Transverse colon (tissue), 4 donors: ENCODE results near the gene MAPK1IP1L.

Experiments
- EP300 ChIP-seq: sonication (generic); formaldehyde crosslinking; IDR thresholded peaks from one replicate; pipeline ENCODE4 v1.6.1; 2017; ENCODE audit warnings: antibody characterized with exemption, low read depth
- POLR2A ChIP-seq: fragments of 450-650 bp; IDR thresholded peaks from one replicate; pipeline ENCODE4 v1.6.1; 2016; ENCODE audit warnings: antibody characterized with exemption, mild to moderate bottlenecking, moderate library complexity
- POLR2AphosphoS5 ChIP-seq, 3 donors: sonication (generic); formaldehyde crosslinking; IDR thresholded peaks; one replicate each; pipeline ENCODE4 v1.6.1; 2016; ENCODE audit warnings: antibody characterized with exemption in 3 of 3
- TF ChIP-seq, protein P1 (sequence below), 5 experiments: fragments of 200-600 bp in 3 of 5; fragments of 450-650 bp in 2 of 5; sonication (generic) in 3 of 5; IDR thresholded peaks; 1 replicate in 2 of 5; 2 replicates in 3 of 5; pipeline ENCODE4 v1.5.1; 2016 to 2017; ENCODE audit warnings: antibody characterized with exemption in 5 of 5, inconsistent platforms in 3 of 5, mild to moderate bottlenecking in 2 of 5, moderate library complexity in 1 of 5

DNA sequence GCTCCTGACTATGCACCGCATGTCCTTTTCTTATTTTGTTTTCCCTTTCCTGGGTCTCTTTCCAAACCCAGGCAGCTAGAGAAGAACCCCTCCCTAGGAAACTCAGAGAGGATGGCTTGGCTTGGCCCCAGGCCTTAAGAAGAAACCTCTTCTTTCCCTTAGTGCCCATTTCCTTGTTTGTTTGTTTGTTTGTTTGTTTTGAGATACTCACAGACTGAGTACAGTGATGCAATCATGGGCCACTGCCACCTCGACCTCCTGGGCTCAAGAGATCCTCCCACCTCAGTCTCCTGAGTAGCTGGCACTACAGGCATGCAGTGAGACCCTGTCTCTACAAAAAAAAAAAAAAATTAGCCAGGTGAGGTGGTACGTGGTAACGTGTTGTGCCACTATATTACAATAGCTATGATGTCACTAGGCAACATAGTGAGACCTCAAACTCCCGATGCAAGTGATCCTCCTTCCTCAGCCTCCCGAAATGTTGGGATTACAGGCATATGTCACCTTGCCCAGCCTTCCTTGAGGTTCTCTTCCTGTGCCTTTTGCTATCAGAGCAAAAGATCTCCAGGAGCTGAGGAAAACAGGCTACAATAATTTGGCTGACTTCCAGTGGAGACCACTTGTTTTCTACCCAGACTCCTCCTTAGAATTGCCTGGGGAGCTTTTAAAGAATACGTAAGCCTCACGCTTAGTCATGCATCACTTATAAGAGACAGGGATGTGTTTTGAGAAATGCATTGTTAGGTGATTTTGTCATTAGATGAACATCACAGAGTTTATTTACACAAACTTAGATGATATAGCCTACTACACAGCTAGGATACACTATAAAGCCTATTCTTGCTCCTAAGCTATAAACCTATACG lies 43.1 kb downstream of the MAPK1IP1L start:
- TF ChIP-seq, protein P1, sequence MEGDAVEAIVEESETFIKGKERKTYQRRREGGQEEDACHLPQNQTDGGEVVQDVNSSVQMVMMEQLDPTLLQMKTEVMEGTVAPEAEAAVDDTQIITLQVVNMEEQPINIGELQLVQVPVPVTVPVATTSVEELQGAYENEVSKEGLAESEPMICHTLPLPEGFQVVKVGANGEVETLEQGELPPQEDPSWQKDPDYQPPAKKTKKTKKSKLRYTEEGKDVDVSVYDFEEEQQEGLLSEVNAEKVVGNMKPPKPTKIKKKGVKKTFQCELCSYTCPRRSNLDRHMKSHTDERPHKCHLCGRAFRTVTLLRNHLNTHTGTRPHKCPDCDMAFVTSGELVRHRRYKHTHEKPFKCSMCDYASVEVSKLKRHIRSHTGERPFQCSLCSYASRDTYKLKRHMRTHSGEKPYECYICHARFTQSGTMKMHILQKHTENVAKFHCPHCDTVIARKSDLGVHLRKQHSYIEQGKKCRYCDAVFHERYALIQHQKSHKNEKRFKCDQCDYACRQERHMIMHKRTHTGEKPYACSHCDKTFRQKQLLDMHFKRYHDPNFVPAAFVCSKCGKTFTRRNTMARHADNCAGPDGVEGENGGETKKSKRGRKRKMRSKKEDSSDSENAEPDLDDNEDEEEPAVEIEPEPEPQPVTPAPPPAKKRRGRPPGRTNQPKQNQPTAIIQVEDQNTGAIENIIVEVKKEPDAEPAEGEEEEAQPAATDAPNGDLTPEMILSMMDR (IDR thresholded peaks at IDR 0.05), result no peak
- no peak for TF ChIP-seq EP300
- no peak for TF ChIP-seq POLR2A
- TF ChIP-seq POLR2AphosphoS5 (IDR thresholded peaks at IDR 0.05), result no peak
